Choroid plexus epithelial cell (primary cell): ENCODE results near the gene LY9.

Experiments used
- DNase-seq: peaks from one replicate; pipeline ENCODE4 v3.0.0-alpha.2; 2010; ENCODE audit warnings: low read depth
- H3K4me3 ChIP-seq: 2 replicates; pipeline ENCODE4 v1.5.1; 2011; ENCODE audit warnings: low read depth, mild to moderate bottlenecking, control low read depth, low read length, moderate library complexity
- CTCF ChIP-seq: conservative IDR thresholded peaks from 2 replicates; pipeline ENCODE4 v1.5.1; 2011; ENCODE audit warnings: low read depth, mild to moderate bottlenecking, control low read depth, inconsistent platforms, low read length, moderate library complexity

LY9 gene

GRCh38 chr1:160858097-160858496, 62.1 kb downstream of the LY9 start:
- no peak overlapping the region for H3K4me3 ChIP-seq
- TF ChIP-seq CTCF = no peak

GRCh38 chr1:160858507-160858906, 62.5 kb downstream of the LY9 start:
- TF ChIP-seq CTCF = no peak
- DNase-seq = no peak
- H3K4me3 ChIP-seq = no peak overlapping the region

More at GRCh38 chr1:160858097-160858496, 62.1 kb downstream of the LY9 start:
- DNase-seq = no peak

- no peak for DNase-seq
- H3K4me3 ChIP-seq = no peak overlapping the region
- no peak for TF ChIP-seq CTCF
Measured at GRCh38 chr1:160859166-160859565, 63.2 kb downstream of the LY9 start.

GRCh38 chr1:160860840-160861505, 65.0 kb downstream of the LY9 start:
- no peak overlapping the region for H3K4me3 ChIP-seq
- no peak for TF ChIP-seq CTCF

GRCh38 chr1:160862203-160863060, 66.5 kb downstream of the LY9 start, which contains the start of gene CD244:
TSS of gene CD244 (minus strand) at chr1:160862887. CDS start at chr1:160862677, 210 bp downstream.
- TF ChIP-seq CTCF = no peak
- H3K4me3 ChIP-seq = no peak within 1 kb of the TSS
- no peak for DNase-seq

More at GRCh38 chr1:160860840-160861505, 65.0 kb downstream of the LY9 start:
- no peak for DNase-seq

GRCh38 chr1:160863061-160863773, 67.2 kb downstream of the LY9 start:
- no peak overlapping the region for H3K4me3 ChIP-seq
- TF ChIP-seq CTCF = no peak
- no peak for DNase-seq
